Measurements from ENCODE around the gene CLEC5A. TPM values are rescaled to one million over a fixed set of nuclear protein-coding genes. Genes with fewer than 3 reads are reported as not detected.

Gene CLEC5A
- total RNA-seq, 5 donors from 2014 or later (not counting 1 experiment from before 2014, with no cell fraction given), result not detected

GRCh38 chr7:141952461-141952860 is 5.7 kb upstream of the CLEC5A start:
- ATAC-seq (replicated peaks in 1 of 4) (no peak), DNase-seq (no peak)
- Mint-ChIP-seq H3K4me1 (no peaks in the 10 kb centered on the region), H3K27ac (no peak overlapping the region), H3K9me3 (no peaks in the 10 kb centered on the region), H3K27me3 (peaks cover 0 to 2% of the 10 kb centered on the region in 2 donors), H3K36me3 (no peaks in the 10 kb centered on the region), H3K4me3 (no peak overlapping the region)
- no peaks in the 10 kb centered on the region for H3K36me3 ChIP-seq (ENCODE audit: control insufficient read depth in 2 of 2, extremely low read depth in 1 of 2, insufficient read depth in 1 of 2, low read length in 1 of 2)
- ChIA-PET CTCF (no interaction called here), POLR2A (no interaction called here)
- no peak overlapping the region for H3K27ac ChIP-seq (ENCODE audit: low read length)
- H3K4me3 ChIP-seq (ENCODE audit: control insufficient read depth in 1 of 2, extremely low read depth in 1 of 2, low read length in 1 of 2), result no peak overlapping the region
- no peaks in the 10 kb centered on the region for H3K9me3 ChIP-seq
- WGBS (ENCODE audit: insufficient coverage), result 83% methylated on average over 1 of the region's 1 CpG
- H3K4me1 ChIP-seq (ENCODE audit: control insufficient read depth in 1 of 2, extremely low read depth in 1 of 2, insufficient read depth in 2 of 2, low read length in 2 of 2), result no peaks in the 10 kb centered on the region
- peaks cover 0 to 4% of the 10 kb centered on the region in 2 experiments for H3K27me3 ChIP-seq (replicated peaks in 1 of 2; ENCODE audit: control insufficient read depth in 2 of 2, extremely low read depth in 1 of 2, insufficient read depth in 2 of 2, low read length in 1 of 2)

- H3K9me3 Mint-ChIP-seq, result no peaks in the 10 kb centered on the region
- no peaks in the 10 kb centered on the region for H3K4me1 ChIP-seq (ENCODE audit: control insufficient read depth in 1 of 2, extremely low read depth in 1 of 2, insufficient read depth in 2 of 2, low read length in 2 of 2)
- DNase-seq (no peak), ATAC-seq (replicated peaks in 1 of 4) (no peak)
- no peak overlapping the region for H3K4me3 Mint-ChIP-seq
- H3K4me3 ChIP-seq (ENCODE audit: control insufficient read depth in 1 of 2, extremely low read depth in 1 of 2, low read length in 1 of 2), result no peak overlapping the region
- H3K27me3 ChIP-seq (replicated peaks in 1 of 2; ENCODE audit: control insufficient read depth in 2 of 2, extremely low read depth in 1 of 2, insufficient read depth in 2 of 2, low read length in 1 of 2), result peaks cover 0 to 4% of the 10 kb centered on the region in 2 experiments
- ChIA-PET CTCF (no interaction called here), POLR2A (no interaction called here)
- H3K36me3 Mint-ChIP-seq, result no peaks in the 10 kb centered on the region
- no peak overlapping the region for H3K27ac ChIP-seq (ENCODE audit: low read length)
- peaks cover 0 to 2% of the 10 kb centered on the region in 2 donors for H3K27me3 Mint-ChIP-seq
- H3K27ac Mint-ChIP-seq, result no peak overlapping the region
- WGBS (ENCODE audit: insufficient coverage), result 100% methylated on average over 1 of the region's 1 CpG
- no peaks in the 10 kb centered on the region for H3K9me3 ChIP-seq
- H3K36me3 ChIP-seq (ENCODE audit: control insufficient read depth in 2 of 2, extremely low read depth in 1 of 2, insufficient read depth in 1 of 2, low read length in 1 of 2), result no peaks in the 10 kb centered on the region
- no peaks in the 10 kb centered on the region for H3K4me1 Mint-ChIP-seq
These were observed 4.0 kb upstream of the CLEC5A start for GRCh38 chr7:141950806-141951205.

DNA sequence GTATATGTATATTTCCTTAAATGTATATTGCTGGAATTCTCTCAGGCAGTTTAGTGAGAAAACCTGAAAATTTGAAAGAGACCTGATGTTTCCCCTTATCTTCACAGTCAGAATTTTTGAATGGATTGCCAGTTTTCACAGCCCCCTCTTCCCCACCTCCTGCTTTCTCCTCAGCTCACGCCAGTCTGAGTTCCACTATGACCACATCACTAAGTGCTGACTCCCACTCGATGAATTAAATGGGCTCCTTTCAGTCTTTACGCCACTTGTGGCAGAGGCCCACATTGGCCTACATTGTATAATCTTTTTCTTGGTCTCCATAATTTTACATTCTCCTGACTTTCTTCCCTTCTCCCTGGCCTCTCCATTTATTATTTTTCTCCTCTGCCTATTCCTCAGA is 3.1 kb upstream of the CLEC5A start:
- no peak for ATAC-seq (replicated peaks in 1 of 4)
- H3K9me3 Mint-ChIP-seq, result no peaks in the 10 kb centered on the region

DNA sequence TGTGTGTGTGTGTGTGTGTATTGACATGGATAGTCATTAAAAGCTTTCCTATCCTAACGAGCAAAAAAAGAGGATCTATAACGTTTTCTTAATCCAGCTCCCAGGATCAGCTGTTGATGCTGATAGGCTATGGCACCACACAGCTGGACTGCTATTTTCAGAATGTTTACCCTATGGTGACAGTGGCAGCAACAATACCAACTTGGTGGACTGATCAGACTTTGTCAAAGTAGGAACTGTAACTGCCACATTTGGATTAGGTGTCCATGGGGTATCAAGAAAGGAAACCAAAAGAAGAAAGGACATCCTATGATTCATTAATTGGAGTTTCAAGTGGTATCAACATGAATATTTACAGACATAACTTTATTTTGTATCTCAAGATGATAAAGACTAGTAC is 2.7 kb upstream of the CLEC5A start:
- Histone ChIP-seq H3K4me1 (ENCODE audit: control insufficient read depth in 1 of 2, extremely low read depth in 1 of 2, insufficient read depth in 2 of 2, low read length in 2 of 2) (no peaks in the 10 kb centered on the region), H3K9me3 (no peaks in the 10 kb centered on the region), H3K4me3 (ENCODE audit: control insufficient read depth in 1 of 2, extremely low read depth in 1 of 2, low read length in 1 of 2) (no peak overlapping the region), H3K36me3 (ENCODE audit: control insufficient read depth in 2 of 2, extremely low read depth in 1 of 2, insufficient read depth in 1 of 2, low read length in 1 of 2) (no peaks in the 10 kb centered on the region), H3K27me3 (replicated peaks in 1 of 2; ENCODE audit: control insufficient read depth in 2 of 2, extremely low read depth in 1 of 2, insufficient read depth in 2 of 2, low read length in 1 of 2) (peaks cover 0 to under 1% of the 10 kb centered on the region in 2 experiments), H3K27ac (ENCODE audit: low read length) (no peak overlapping the region)
- no peak for ATAC-seq (replicated peaks in 1 of 4)
- H3K9me3 Mint-ChIP-seq, result no peaks in the 10 kb centered on the region
- POLR2A ChIA-PET, result no interaction called here
- H3K36me3 Mint-ChIP-seq, result no peaks in the 10 kb centered on the region
- H3K4me1 Mint-ChIP-seq, result no peaks in the 10 kb centered on the region
- no peak overlapping the region for H3K27ac Mint-ChIP-seq
- no peak overlapping the region for H3K4me3 Mint-ChIP-seq
- DNase-seq, result no peak
- CTCF ChIA-PET, result no interaction called here
- whole genome bisulfite sequencing (ENCODE audit: insufficient coverage), result 81% methylated on average over 2 of the region's 2 CpGs
- peaks cover 0 to 2% of the 10 kb centered on the region in 2 donors for H3K27me3 Mint-ChIP-seq

More for the DNA sequence above, 3.1 kb upstream of the CLEC5A start:
- Histone ChIP-seq H3K36me3 (ENCODE audit: control insufficient read depth in 2 of 2, extremely low read depth in 1 of 2, insufficient read depth in 1 of 2, low read length in 1 of 2) (no peaks in the 10 kb centered on the region), H3K9me3 (no peaks in the 10 kb centered on the region), H3K4me3 (ENCODE audit: control insufficient read depth in 1 of 2, extremely low read depth in 1 of 2, low read length in 1 of 2) (no peak overlapping the region), H3K4me1 (ENCODE audit: control insufficient read depth in 1 of 2, extremely low read depth in 1 of 2, insufficient read depth in 2 of 2, low read length in 2 of 2) (no peaks in the 10 kb centered on the region), H3K27ac (ENCODE audit: low read length) (no peak overlapping the region), H3K27me3 (replicated peaks in 1 of 2; ENCODE audit: control insufficient read depth in 2 of 2, extremely low read depth in 1 of 2, insufficient read depth in 2 of 2, low read length in 1 of 2) (peaks cover 0 to 4% of the 10 kb centered on the region in 2 experiments)
- ChIA-PET POLR2A (no interaction called here), CTCF (no interaction called here)
- Mint-ChIP-seq H3K4me3 (no peak overlapping the region), H3K27me3 (peaks cover 0 to 2% of the 10 kb centered on the region in 2 donors), H3K36me3 (no peaks in the 10 kb centered on the region), H3K27ac (no peak overlapping the region), H3K4me1 (no peaks in the 10 kb centered on the region)
- whole genome bisulfite sequencing (ENCODE audit: insufficient coverage), result 90% methylated on average over 3 of the region's 3 CpGs
- DNase-seq, result no peak

DNA sequence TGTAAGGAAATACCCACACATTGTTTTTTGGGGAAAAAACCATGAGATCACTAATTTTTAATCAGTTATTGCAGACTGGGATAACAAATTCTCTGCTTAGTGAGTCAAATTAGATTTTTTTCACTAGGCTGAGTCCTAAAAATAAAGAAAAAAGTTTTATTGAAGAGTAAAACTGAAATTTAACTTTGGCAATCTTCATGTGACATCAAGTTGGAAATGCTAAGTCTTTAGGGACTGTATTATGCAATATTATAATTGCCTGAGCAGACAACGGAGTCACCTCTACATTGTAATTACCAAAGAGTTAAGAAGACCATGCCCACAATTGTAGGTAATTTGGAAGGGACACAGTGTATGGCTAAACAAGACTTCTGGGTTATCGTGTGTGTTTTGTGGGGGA is 2.2 kb upstream of the CLEC5A start:
- Mint-ChIP-seq H3K27me3 (peaks cover 0 to 2% of the 10 kb centered on the region in 2 donors), H3K4me3 (no peak overlapping the region), H3K27ac (no peak overlapping the region), H3K36me3 (no peaks in the 10 kb centered on the region), H3K4me1 (no peaks in the 10 kb centered on the region), H3K9me3 (no peaks in the 10 kb centered on the region)
- Histone ChIP-seq H3K4me1 (ENCODE audit: control insufficient read depth in 1 of 2, extremely low read depth in 1 of 2, insufficient read depth in 2 of 2, low read length in 2 of 2) (no peaks in the 10 kb centered on the region), H3K9me3 (no peaks in the 10 kb centered on the region), H3K4me3 (ENCODE audit: control insufficient read depth in 1 of 2, extremely low read depth in 1 of 2, low read length in 1 of 2) (no peak overlapping the region), H3K27ac (ENCODE audit: low read length) (no peak overlapping the region), H3K36me3 (ENCODE audit: control insufficient read depth in 2 of 2, extremely low read depth in 1 of 2, insufficient read depth in 1 of 2, low read length in 1 of 2) (no peaks in the 10 kb centered on the region), H3K27me3 (replicated peaks in 1 of 2; ENCODE audit: control insufficient read depth in 2 of 2, extremely low read depth in 1 of 2, insufficient read depth in 2 of 2, low read length in 1 of 2) (no peaks in the 10 kb centered on the region)
- WGBS (ENCODE audit: insufficient coverage), result 88% methylated on average over 1 of the region's 2 CpGs
- no peak for ATAC-seq (replicated peaks in 1 of 4)
- ChIA-PET CTCF (no interaction called here), POLR2A (no interaction called here)
- no peak for DNase-seq

- H3K27me3 Mint-ChIP-seq, result peaks cover 0 to 8% of the 10 kb centered on the region in 2 donors
- DNase-seq, result peak in 1 of 35 experiments; percentile 10
- WGBS (ENCODE audit: insufficient coverage), result no CpG with 5 or more reads among the region's 3 CpGs
- POLR2A ChIA-PET, result no interaction called here
- no peak overlapping the region for H3K4me3 Mint-ChIP-seq
- no peaks in the 10 kb centered on the region for H3K4me1 Mint-ChIP-seq
- no peak overlapping the region for H3K27ac Mint-ChIP-seq
- CTCF ChIA-PET, result no interaction called here
- no peak for ATAC-seq (replicated peaks in 1 of 4)
- no peaks in the 10 kb centered on the region for H3K27me3 ChIP-seq (replicated peaks in 1 of 2; ENCODE audit: control insufficient read depth in 2 of 2, extremely low read depth in 1 of 2, insufficient read depth in 2 of 2, low read length in 1 of 2)
- no peaks in the 10 kb centered on the region for H3K4me1 ChIP-seq (ENCODE audit: control insufficient read depth in 1 of 2, extremely low read depth in 1 of 2, insufficient read depth in 2 of 2, low read length in 2 of 2)
- no peaks in the 10 kb centered on the region for H3K36me3 ChIP-seq (ENCODE audit: control insufficient read depth in 2 of 2, extremely low read depth in 1 of 2, insufficient read depth in 1 of 2, low read length in 1 of 2)
- H3K9me3 Mint-ChIP-seq, result peaks cover 16 to 22% (median 16%) of the 10 kb centered on the region in 3 donors
- no peak overlapping the region for H3K4me3 ChIP-seq (ENCODE audit: control insufficient read depth in 1 of 2, extremely low read depth in 1 of 2, low read length in 1 of 2)
- H3K9me3 ChIP-seq, result no peaks in the 10 kb centered on the region
- no peak overlapping the region for H3K27ac ChIP-seq (ENCODE audit: low read length)
- H3K36me3 Mint-ChIP-seq, result no peaks in the 10 kb centered on the region
These were observed 1.4 kb downstream of the CLEC5A start for GRCh38 chr7:141945356-141945755.

GRCh38 chr7:141944811-141945210 is 2.0 kb downstream of the CLEC5A start:
- no CpG with 5 or more reads among the region's 3 CpGs for WGBS (ENCODE audit: insufficient coverage)
- POLR2A ChIA-PET, result no interaction called here
- Histone ChIP-seq H3K27me3 (replicated peaks in 1 of 2; ENCODE audit: control insufficient read depth in 2 of 2, extremely low read depth in 1 of 2, insufficient read depth in 2 of 2, low read length in 1 of 2) (no peaks in the 10 kb centered on the region), H3K9me3 (no peaks in the 10 kb centered on the region), H3K36me3 (ENCODE audit: control insufficient read depth in 2 of 2, extremely low read depth in 1 of 2, insufficient read depth in 1 of 2, low read length in 1 of 2) (no peaks in the 10 kb centered on the region), H3K4me3 (ENCODE audit: control insufficient read depth in 1 of 2, extremely low read depth in 1 of 2, low read length in 1 of 2) (no peak overlapping the region), H3K27ac (ENCODE audit: low read length) (no peak overlapping the region), H3K4me1 (ENCODE audit: control insufficient read depth in 1 of 2, extremely low read depth in 1 of 2, insufficient read depth in 2 of 2, low read length in 2 of 2) (no peaks in the 10 kb centered on the region)
- H3K4me3 Mint-ChIP-seq, result no peak overlapping the region
- peaks cover 16 to 28% (median 19%) of the 10 kb centered on the region in 3 donors for H3K9me3 Mint-ChIP-seq
- no peak for DNase-seq
- no peaks in the 10 kb centered on the region for H3K4me1 Mint-ChIP-seq
- peaks cover 0 to 6% of the 10 kb centered on the region in 2 donors for H3K27me3 Mint-ChIP-seq
- ATAC-seq (replicated peaks in 1 of 4), result no peak
- no peak overlapping the region for H3K27ac Mint-ChIP-seq
- CTCF ChIA-PET, result no interaction called here
- no peaks in the 10 kb centered on the region for H3K36me3 Mint-ChIP-seq
